Uterus (tissue), 4 donors: ENCODE measurements around the gene ACTN2. TPM values are rescaled to one million over a fixed set of nuclear protein-coding genes. Genes with fewer than 3 reads are reported as not detected.

Source experiments
- DNase-seq, 2 donors: peaks; one replicate each; pipeline ENCODE4 v3.0.0-alpha.2; 2019 to 2020
- H3K27ac ChIP-seq, 2 donors: fragments of 200-600 bp; sonication (generic); 1 replicate in 1 of 2; 2 replicates in 1 of 2; pipeline ENCODE4 v1.5.1; 2016 to 2018
- H3K27me3 ChIP-seq, 2 donors: fragments of 200-600 bp; sonication (generic); one replicate each; pipeline ENCODE4 v1.5.1; 2018 to 2019; ENCODE audit warnings: control low read depth in 1 of 2
- H3K36me3 ChIP-seq, 2 donors: fragments of 200-600 bp; sonication (generic); one replicate each; pipeline ENCODE4 v1.5.1; 2019; ENCODE audit warnings: control low read depth in 1 of 2
- H3K4me1 ChIP-seq, 2 donors: fragments of 200-600 bp; sonication (generic); one replicate each; pipeline ENCODE4 v1.5.1; 2018 to 2019; ENCODE audit warnings: control low read depth in 1 of 2
- H3K4me3 ChIP-seq, 2 donors: fragments of 200-600 bp; sonication (generic); 1 replicate in 1 of 2; 2 replicates in 1 of 2; pipeline ENCODE4 v1.5.1; 2018 to 2019; ENCODE audit warnings: mild to moderate bottlenecking in 1 of 2
- H3K9me3 ChIP-seq, 2 donors: fragments of 200-600 bp; sonication (generic); one replicate each; pipeline ENCODE4 v1.5.1; 2019; ENCODE audit warnings: control low read depth in 1 of 2
- POLR2A ChIP-seq, 2 donors: fragments of 450-650 bp; IDR thresholded peaks; one replicate each; pipeline ENCODE4 v1.6.1; 2016; ENCODE audit warnings: antibody characterized with exemption in 2 of 2, mild to moderate bottlenecking in 1 of 2, moderate library complexity in 1 of 2
- intact Hi-C: fragments of 100-400 bp; cut with DNase I; formaldehyde crosslinking; loops from one replicate; pipeline ENCODE4 v1.15.1; 2023; ENCODE audit warnings: low total_unique reads
- total RNA-seq, 4 donors: library from RNA; depleted of rRNA in 3 of 4; stranded (reverse); fragments of >200 nt in 3 of 4; gene quantifications; one replicate each; pipeline versions ENCODE4 v1.1.0 to v1.2.4, GENCODE V29; 2014 to 2023
- TF ChIP-seq, protein P1 (sequence below), 4 experiments: fragments of 200-600 bp in 2 of 4; fragments of 450-650 bp in 2 of 4; sonication (generic) in 2 of 4; IDR thresholded peaks; one replicate each; pipeline ENCODE4 v1.5.1; 2016 to 2019; ENCODE audit warnings: antibody characterized with exemption in 4 of 4, mild to moderate bottlenecking in 2 of 4, moderate library complexity in 1 of 4
- donor health status: DM: yes; HTN: yes; CAD: no.

Gene ACTN2
- total RNA-seq, 4 donors from 2014 or later = 0.29 to 28.9 (median 1.1) TPM

DNA sequence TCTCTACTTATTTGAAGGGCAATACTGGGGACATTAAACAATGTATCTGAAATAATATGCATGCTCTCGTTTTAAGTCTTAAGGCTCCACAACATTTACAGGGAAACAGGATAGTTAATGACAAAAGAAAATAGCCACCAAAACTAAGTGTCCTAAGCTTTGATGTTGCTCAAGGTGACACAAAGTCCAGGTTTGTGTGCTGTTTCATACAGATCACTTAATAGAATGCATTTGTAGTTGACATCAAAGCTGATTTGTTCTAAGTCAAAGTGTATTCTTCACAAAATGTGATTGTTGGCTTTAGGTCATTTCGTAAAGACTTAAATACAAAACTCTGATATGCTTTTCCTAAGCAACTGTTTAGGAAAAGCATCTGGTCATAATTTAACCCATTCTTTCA lies 71.3 kb downstream of the ACTN2 start:
- intact Hi-C loops = no loop called here
- Histone ChIP-seq H3K36me3 (no peaks in the 10 kb centered on the region), H3K27me3 (no peaks in the 10 kb centered on the region), H3K4me1 (no peaks in the 10 kb centered on the region), H3K4me3 (no peak overlapping the region), H3K9me3 (no peaks in the 10 kb centered on the region), H3K27ac (no peak overlapping the region)
- TF ChIP-seq POLR2A (IDR thresholded peaks at IDR 0.05) = no peak
- TF ChIP-seq, protein P1, sequence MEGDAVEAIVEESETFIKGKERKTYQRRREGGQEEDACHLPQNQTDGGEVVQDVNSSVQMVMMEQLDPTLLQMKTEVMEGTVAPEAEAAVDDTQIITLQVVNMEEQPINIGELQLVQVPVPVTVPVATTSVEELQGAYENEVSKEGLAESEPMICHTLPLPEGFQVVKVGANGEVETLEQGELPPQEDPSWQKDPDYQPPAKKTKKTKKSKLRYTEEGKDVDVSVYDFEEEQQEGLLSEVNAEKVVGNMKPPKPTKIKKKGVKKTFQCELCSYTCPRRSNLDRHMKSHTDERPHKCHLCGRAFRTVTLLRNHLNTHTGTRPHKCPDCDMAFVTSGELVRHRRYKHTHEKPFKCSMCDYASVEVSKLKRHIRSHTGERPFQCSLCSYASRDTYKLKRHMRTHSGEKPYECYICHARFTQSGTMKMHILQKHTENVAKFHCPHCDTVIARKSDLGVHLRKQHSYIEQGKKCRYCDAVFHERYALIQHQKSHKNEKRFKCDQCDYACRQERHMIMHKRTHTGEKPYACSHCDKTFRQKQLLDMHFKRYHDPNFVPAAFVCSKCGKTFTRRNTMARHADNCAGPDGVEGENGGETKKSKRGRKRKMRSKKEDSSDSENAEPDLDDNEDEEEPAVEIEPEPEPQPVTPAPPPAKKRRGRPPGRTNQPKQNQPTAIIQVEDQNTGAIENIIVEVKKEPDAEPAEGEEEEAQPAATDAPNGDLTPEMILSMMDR (IDR thresholded peaks at IDR 0.05) = no peak
- DNase-seq = no peak

DNA sequence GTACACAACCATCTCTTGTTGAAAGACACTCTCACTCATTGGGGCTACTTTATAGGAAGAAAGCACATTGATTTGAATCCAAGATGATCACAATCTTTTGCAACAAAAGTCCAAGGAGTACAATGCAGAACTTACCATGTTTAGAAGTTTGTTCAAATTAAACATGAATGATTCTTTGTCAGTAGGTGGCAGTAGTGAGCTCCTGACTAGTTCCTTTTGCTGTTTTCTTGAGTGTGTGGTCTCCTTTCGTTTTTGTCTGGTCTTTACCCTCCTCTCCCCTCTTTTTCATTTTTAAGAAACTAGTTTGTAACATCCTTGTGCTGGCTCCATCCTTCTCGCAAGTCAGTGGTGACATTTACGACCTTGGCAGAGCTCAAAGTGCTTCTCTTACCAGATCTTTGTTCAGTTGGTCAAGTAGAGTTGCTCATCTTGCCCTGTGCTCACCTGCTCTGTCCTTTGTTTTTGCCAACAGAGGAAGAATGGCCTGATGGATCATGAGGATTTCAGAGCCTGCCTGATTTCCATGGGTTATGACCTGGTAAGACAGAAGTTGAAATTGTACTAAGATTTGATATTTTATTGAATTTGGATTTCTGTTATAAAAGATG lies 73.1 kb downstream of the ACTN2 start:
- H3K4me1 ChIP-seq = no peaks in the 10 kb centered on the region
- no peaks in the 10 kb centered on the region for H3K27me3 ChIP-seq
- TF ChIP-seq, protein P1 (IDR thresholded peaks at IDR 0.05) = peak; percentile 35 to 52 (median 48)
- no peak for TF ChIP-seq POLR2A (IDR thresholded peaks at IDR 0.05)
- intact Hi-C loops = no loop called here
- H3K27ac ChIP-seq = no peak overlapping the region
- no peaks in the 10 kb centered on the region for H3K36me3 ChIP-seq
- H3K9me3 ChIP-seq = no peaks in the 10 kb centered on the region
- DNase-seq = no peak
- no peak overlapping the region for H3K4me3 ChIP-seq

DNA sequence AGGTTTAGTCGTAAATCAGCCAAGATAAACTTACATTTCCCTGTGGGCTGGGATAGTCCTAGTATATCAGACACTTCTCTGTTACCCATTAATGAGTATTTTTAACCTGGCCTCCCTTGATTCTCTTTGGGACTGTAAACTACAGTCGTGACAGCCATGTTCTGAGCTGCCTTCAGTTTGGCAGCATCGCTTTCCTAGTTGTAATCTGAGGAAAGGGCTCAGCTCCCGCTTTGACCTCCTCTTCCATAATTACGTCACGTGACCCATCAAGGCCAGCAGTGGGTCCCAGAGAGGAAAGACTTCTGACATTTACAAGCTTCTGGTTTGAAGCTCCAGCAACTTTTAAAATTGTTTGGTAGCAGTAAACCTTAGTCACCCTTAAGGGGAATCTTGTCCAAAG lies 74.2 kb downstream of the ACTN2 start:
- Histone ChIP-seq H3K36me3 (no peaks in the 10 kb centered on the region), H3K4me3 (no peak overlapping the region), H3K27me3 (no peaks in the 10 kb centered on the region), H3K4me1 (no peaks in the 10 kb centered on the region), H3K9me3 (no peaks in the 10 kb centered on the region), H3K27ac (no peak overlapping the region)
- DNase-seq = no peak
- TF ChIP-seq, protein P1 (IDR thresholded peaks at IDR 0.05) = no peak
- no peak for TF ChIP-seq POLR2A (IDR thresholded peaks at IDR 0.05)
- intact Hi-C loops = no loop called here

DNA sequence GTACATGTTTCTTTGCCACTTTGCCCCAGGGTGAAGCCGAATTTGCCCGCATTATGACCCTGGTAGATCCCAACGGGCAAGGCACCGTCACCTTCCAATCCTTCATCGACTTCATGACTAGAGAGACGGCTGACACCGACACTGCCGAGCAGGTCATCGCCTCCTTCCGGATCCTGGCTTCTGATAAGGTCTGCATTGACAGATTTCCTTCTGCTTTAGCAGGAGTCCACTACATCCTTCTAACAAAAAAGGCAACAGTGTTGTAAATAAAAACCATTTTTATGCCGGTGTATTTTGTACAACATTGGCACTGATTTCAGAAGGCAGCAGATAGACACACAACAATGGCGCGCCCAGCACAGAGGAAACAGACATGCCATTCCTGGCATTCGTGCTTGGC lies 74.7 kb downstream of the ACTN2 start:
- Histone ChIP-seq H3K27ac (no peak overlapping the region), H3K4me3 (no peak overlapping the region), H3K36me3 (no peaks in the 10 kb centered on the region), H3K27me3 (no peaks in the 10 kb centered on the region), H3K9me3 (no peaks in the 10 kb centered on the region), H3K4me1 (no peaks in the 10 kb centered on the region)
- no peak for DNase-seq
- TF ChIP-seq, protein P1 (IDR thresholded peaks at IDR 0.05) = no peak
- no peak for TF ChIP-seq POLR2A (IDR thresholded peaks at IDR 0.05)
- intact Hi-C loops = no loop called here

DNA sequence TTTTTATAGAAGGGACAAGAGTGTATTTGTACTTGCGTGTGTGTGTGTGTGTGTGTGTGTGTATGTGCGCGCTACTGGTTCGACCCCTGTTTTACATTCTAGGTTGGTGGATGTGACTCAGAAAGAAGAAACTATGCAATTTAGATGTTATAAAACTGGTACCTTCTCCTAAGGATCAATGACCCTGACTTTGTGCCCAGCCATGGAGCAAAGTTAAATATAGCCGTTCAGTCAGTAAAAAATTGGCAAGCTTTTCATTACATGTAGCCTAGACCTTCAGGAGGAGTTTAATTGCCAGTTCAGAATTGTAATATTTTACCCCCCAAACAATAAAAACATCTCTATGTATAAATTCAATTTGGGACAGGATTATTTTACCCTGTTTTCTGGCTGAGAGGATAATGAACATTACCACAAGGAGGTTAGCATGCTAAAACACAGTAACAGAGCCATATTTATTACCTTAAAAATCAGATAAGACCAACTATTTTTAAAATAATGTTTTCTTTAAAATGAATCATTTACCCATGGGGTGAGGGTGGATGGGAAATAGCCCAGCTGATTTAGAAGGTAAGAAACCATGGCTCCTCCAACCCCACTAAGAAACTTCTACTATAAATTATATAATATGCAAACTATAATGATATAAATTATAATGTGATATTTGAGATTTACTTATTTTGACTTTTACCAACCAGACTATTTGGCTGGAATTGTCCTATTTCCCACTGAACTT lies 75.3 kb downstream of the ACTN2 start:
- Histone ChIP-seq H3K27ac (no peak overlapping the region), H3K4me3 (no peak overlapping the region), H3K4me1 (no peaks in the 10 kb centered on the region), H3K36me3 (no peaks in the 10 kb centered on the region), H3K9me3 (no peaks in the 10 kb centered on the region), H3K27me3 (no peaks in the 10 kb centered on the region)
- no peak for DNase-seq
- TF ChIP-seq POLR2A (IDR thresholded peaks at IDR 0.05) = no peak
- TF ChIP-seq, protein P1 (IDR thresholded peaks at IDR 0.05) = no peak
- intact Hi-C loops = no loop called here
